ENCODE results near the gene PPDPF.

GRCh38 chr20:63529180-63529860 is 8.8 kb downstream of the PPDPF start:
- no peak for TF ChIP-seq CTCF (conservative IDR thresholded peaks at IDR 0.05)
- TF ChIP-seq EZH2 (IDR thresholded peaks at IDR 0.05; ENCODE audit: low read depth), result no peak

Measured in PC-9 (cell line).